ENCODE data around the gene FGD6. TPM values are rescaled to one million over a fixed set of nuclear protein-coding genes. Genes with fewer than 3 reads are reported as not detected.

The FGD6 gene
- total and polyA plus RNA-seq, 2 donors (not counting 1 experiment from before 2014, with no cell fraction given): 1.2 to 8.4 TPM

GRCh38 chr12:95185072-95185471, 32.2 kb downstream of the FGD6 start:
- H3K27me3 Mint-ChIP-seq: no peaks in the 10 kb centered on the region
- CTCF ChIA-PET: no interaction called here

GRCh38 chr12:95184121-95184520, 33.1 kb downstream of the FGD6 start:
- H3K27me3 ChIP-seq (replicated peaks in 1 of 4; ENCODE audit: control extremely low read depth in 1 of 4, control insufficient read depth in 3 of 4, insufficient read depth in 4 of 4, low read length in 3 of 4): no peaks in the 10 kb centered on the region
- no peaks in the 10 kb centered on the region for H3K36me3 ChIP-seq (replicated peaks in 1 of 2; ENCODE audit: control extremely low read depth in 1 of 2, control insufficient read depth in 1 of 2, extremely low read depth in 1 of 2, insufficient read depth in 2 of 2, low read length in 1 of 2)
- H3K9ac ChIP-seq (ENCODE audit: low read length): no peak overlapping the region
- no peaks in the 10 kb centered on the region for H4K20me1 ChIP-seq (ENCODE audit: control insufficient read depth, insufficient read depth, low read length, poor library complexity, severe bottlenecking)
- no peaks in the 10 kb centered on the region for H3K79me2 ChIP-seq (ENCODE audit: control insufficient read depth, insufficient read depth, low read length)
- no peak for ATAC-seq (ENCODE audit: low read depth)
- H3K27ac ChIP-seq (ENCODE audit: low read length in 2 of 2): no peak overlapping the region
- H3K4me1 Mint-ChIP-seq: peaks cover 10% of the 10 kb centered on the region
- no peak overlapping the region for H3K4me3 Mint-ChIP-seq
- H3K9me3 Mint-ChIP-seq (ENCODE audit: insufficient read depth): no peaks in the 10 kb centered on the region
- POLR2A ChIA-PET: no interaction called here
- no peak overlapping the region for H3K4me2 ChIP-seq (replicated peaks; ENCODE audit: low read depth, low read length, poor library complexity, severe bottlenecking)
- intact Hi-C loops (cut with micrococcal nuclease): no loop called here
- no peaks in the 10 kb centered on the region for H3K9me3 ChIP-seq (ENCODE audit: control extremely low read depth in 1 of 3, control insufficient read depth in 2 of 3, insufficient read depth in 1 of 3, low read length in 2 of 3)
- H2AFZ ChIP-seq (ENCODE audit: insufficient read depth, low read depth, low read length, poor library complexity, severe bottlenecking): no peak overlapping the region
- DNase-seq: no peak
- no peak for TF ChIP-seq EZH2 (IDR thresholded peaks at IDR 0.05; ENCODE audit: borderline replicate concordance, insufficient read depth, low read depth, low read length, poor library complexity, severe bottlenecking)
- no peak for TF ChIP-seq CTCF (IDR thresholded peaks at IDR 0.05)
- H3K27me3 Mint-ChIP-seq: no peaks in the 10 kb centered on the region
- H3K4me3 ChIP-seq (ENCODE audit: control extremely low read depth in 1 of 5, extremely low read depth in 1 of 5, insufficient read depth in 1 of 5, low read depth in 2 of 5, low read length in 4 of 5): no peak overlapping the region
- CTCF ChIA-PET: no interaction called here
- no peak overlapping the region for H3K27ac Mint-ChIP-seq
- H3K4me1 ChIP-seq (ENCODE audit: control insufficient read depth in 2 of 2, insufficient read depth in 2 of 2, low read length in 2 of 2): no peaks in the 10 kb centered on the region

More at GRCh38 chr12:95185072-95185471, 32.2 kb downstream of the FGD6 start:
- Histone ChIP-seq H3K9ac (ENCODE audit: low read length) (no peak overlapping the region), H3K27me3 (replicated peaks in 1 of 4; ENCODE audit: control extremely low read depth in 1 of 4, control insufficient read depth in 3 of 4, insufficient read depth in 4 of 4, low read length in 3 of 4) (no peaks in the 10 kb centered on the region), H4K20me1 (ENCODE audit: control insufficient read depth, insufficient read depth, low read length, poor library complexity, severe bottlenecking) (no peaks in the 10 kb centered on the region), H3K36me3 (replicated peaks in 1 of 2; ENCODE audit: control extremely low read depth in 1 of 2, control insufficient read depth in 1 of 2, extremely low read depth in 1 of 2, insufficient read depth in 2 of 2, low read length in 1 of 2) (no peaks in the 10 kb centered on the region), H2AFZ (ENCODE audit: insufficient read depth, low read depth, low read length, poor library complexity, severe bottlenecking) (no peak overlapping the region), H3K27ac (ENCODE audit: low read length in 2 of 2) (no peak overlapping the region), H3K4me3 (ENCODE audit: control extremely low read depth in 1 of 5, extremely low read depth in 1 of 5, insufficient read depth in 1 of 5, low read depth in 2 of 5, low read length in 4 of 5) (no peak overlapping the region), H3K4me2 (replicated peaks; ENCODE audit: low read depth, low read length, poor library complexity, severe bottlenecking) (no peak overlapping the region), H3K79me2 (ENCODE audit: control insufficient read depth, insufficient read depth, low read length) (no peaks in the 10 kb centered on the region), H3K4me1 (ENCODE audit: control insufficient read depth in 2 of 2, insufficient read depth in 2 of 2, low read length in 2 of 2) (no peaks in the 10 kb centered on the region), H3K9me3 (ENCODE audit: control extremely low read depth in 1 of 3, control insufficient read depth in 2 of 3, insufficient read depth in 1 of 3, low read length in 2 of 3) (no peaks in the 10 kb centered on the region)
- no peak for DNase-seq
- POLR2A ChIA-PET: no interaction called here
- Mint-ChIP-seq H3K9me3 (ENCODE audit: insufficient read depth) (no peaks in the 10 kb centered on the region), H3K4me3 (no peak overlapping the region), H3K27ac (no peak overlapping the region), H3K4me1 (peaks cover 10% of the 10 kb centered on the region)
- no peak for ATAC-seq (ENCODE audit: low read depth)
- WGBS (ENCODE audit: insufficient coverage): no CpG with 5 or more reads among the region's 8 CpGs
- intact Hi-C loops (cut with micrococcal nuclease): no loop called here
- TF ChIP-seq EZH2 (IDR thresholded peaks at IDR 0.05; ENCODE audit: borderline replicate concordance, insufficient read depth, low read depth, low read length, poor library complexity, severe bottlenecking) (no peak), CTCF (IDR thresholded peaks at IDR 0.05) (no peak)
